Neural cell (in vitro differentiated cells): ENCODE results near the gene CYGB. TPM values are rescaled to one million over a fixed set of nuclear protein-coding genes. Genes with fewer than 3 reads are reported as not detected.
"Not testable (repeated sequence)": the region's sequence is repeated elsewhere in the genome, so short reads cannot be mapped to it uniquely, and the experiment has no call there.

Source experiments
- H2AFZ ChIP-seq: fragments of 200-600, 300-800 bp; sonication (generic), shearing (Covaris generic); 2 replicates; pipeline ENCODE4 v1.6.0; 2014; ENCODE audit warnings: low read depth, mild to moderate bottlenecking, antibody characterized with exemption, low read length, moderate library complexity
- H3F3A ChIP-seq: fragments of 200-600 bp; shearing (Covaris generic); 2 replicates; pipeline ENCODE4 v1.6.1; 2016; ENCODE audit warnings: mild to moderate bottlenecking, moderate library complexity, mixed read lengths, antibody characterized with exemption, low read length; ENCODE audit not compliant: insufficient read depth, poor library complexity, severe bottlenecking
- H3K27ac ChIP-seq: fragments of 200-600, 300-800 bp; sonication (generic), shearing (Covaris generic); 2 replicates; pipeline ENCODE4 v1.5.1; 2014; ENCODE audit warnings: mild to moderate bottlenecking, low read length, moderate library complexity
- H3K27me3 ChIP-seq: fragments of 300-800, 200-600 bp; sonication (generic), shearing (Covaris generic); 2 replicates; pipeline ENCODE4 v1.6.0; 2014; ENCODE audit warnings: mild to moderate bottlenecking, low read depth, low read length, moderate library complexity; ENCODE audit not compliant: insufficient read depth
- H3K36me3 ChIP-seq: fragments of 300-800, 200-600 bp; sonication (generic), shearing (Covaris generic); 2 replicates; pipeline ENCODE4 v1.5.1; 2014; ENCODE audit warnings: mild to moderate bottlenecking, antibody characterized with exemption, low read length, moderate library complexity; ENCODE audit not compliant: insufficient read depth
- H3K4me2 ChIP-seq: fragments of 300-800, 200-600 bp; sonication (generic), shearing (Covaris generic); 2 replicates; pipeline ENCODE4 v1.6.0; 2014; ENCODE audit warnings: mild to moderate bottlenecking, low read length
- H3K4me3 ChIP-seq: fragments of 300-800, 200-600 bp; sonication (generic), shearing (Covaris generic); 2 replicates; pipeline ENCODE4 v1.5.1; 2014; ENCODE audit warnings: mild to moderate bottlenecking, low read length, moderate library complexity
- H3K79me2 ChIP-seq: fragments of 200-600 bp; shearing (Covaris generic); replicated peaks from 2 replicates; pipeline ENCODE4 v1.6.0; 2014; ENCODE audit warnings: mild to moderate bottlenecking, low read length, moderate library complexity; ENCODE audit not compliant: insufficient read depth
- H3K9ac ChIP-seq: fragments of 300-800, 200-600 bp; sonication (generic), shearing (Covaris generic); 2 replicates; pipeline ENCODE4 v1.6.1; 2016; ENCODE audit warnings: mild to moderate bottlenecking, low read length, mixed read lengths
- H3K9me2 ChIP-seq: fragments of 200-600 bp; shearing (Covaris generic); 2 replicates; pipeline ENCODE4 v1.6.1; 2016; ENCODE audit warnings: mild to moderate bottlenecking, low read length, mixed read lengths; ENCODE audit not compliant: insufficient read depth
- H3K9me3 ChIP-seq: fragments of 200-600, 300-800 bp; sonication (generic), shearing (Covaris generic); 2 replicates; pipeline ENCODE4 v1.6.1; 2016; ENCODE audit warnings: mild to moderate bottlenecking, mixed run types, low read length, moderate library complexity, mixed read lengths
- H4K20me1 ChIP-seq: fragments of 200-600 bp; shearing (Covaris generic); 2 replicates; pipeline ENCODE4 v1.6.1; 2016; ENCODE audit warnings: mild to moderate bottlenecking, mixed run types; ENCODE audit not compliant: insufficient read depth
- EP300 ChIP-seq: fragments of 450-650 bp; conservative IDR thresholded peaks from 2 replicates; pipeline ENCODE4 v1.6.1; 2014; ENCODE audit warnings: antibody characterized with exemption, mild to moderate bottlenecking, moderate library complexity; ENCODE audit not compliant: poor library complexity, severe bottlenecking
- EZH2 ChIP-seq: fragments of 200-600, 300-800 bp; shearing (Covaris generic), sonication (generic); IDR thresholded peaks from 2 replicates; pipeline ENCODE4 v1.6.1; 2014; ENCODE audit warnings: antibody characterized with exemption, low read length, borderline replicate concordance, mild to moderate bottlenecking; ENCODE audit not compliant: insufficient read depth, poor library complexity, severe bottlenecking
- MXI1 ChIP-seq: fragments of 450-650 bp; conservative IDR thresholded peaks from 2 replicates; pipeline ENCODE4 v1.6.1; 2014; ENCODE audit warnings: antibody characterized with exemption, mild to moderate bottlenecking; ENCODE audit not compliant: poor library complexity, severe bottlenecking
- POLR2AphosphoS5 ChIP-seq: IDR thresholded peaks from 2 replicates; pipeline ENCODE4 v1.6.1; 2012
- RAD21 ChIP-seq: fragments of 450-650 bp; conservative IDR thresholded peaks from 2 replicates; pipeline ENCODE4 v1.6.1; 2014; ENCODE audit warnings: antibody characterized with exemption, mild to moderate bottlenecking, moderate library complexity
- SMC3 ChIP-seq: fragments of 450-650 bp; conservative IDR thresholded peaks from 2 replicates; pipeline ENCODE4 v1.6.1; 2014; ENCODE audit warnings: antibody characterized with exemption, mild to moderate bottlenecking, moderate library complexity; ENCODE audit not compliant: poor library complexity
- TAF1 ChIP-seq: IDR thresholded peaks from 2 replicates; pipeline ENCODE4 v1.6.1; 2012; ENCODE audit warnings: low read depth
- polyA plus RNA-seq: library from polyadenylated mRNA; depleted of rRNA; stranded (reverse); fragments of >200 nt; gene quantifications from 2 replicates; pipeline ENCODE4 v1.2.3, GENCODE V29; 2014
- TF ChIP-seq, protein P1 (sequence below): fragments of 450-650 bp; IDR thresholded peaks from 2 replicates; pipeline ENCODE4 v1.5.1; 2014; ENCODE audit warnings: antibody characterized with exemption, mild to moderate bottlenecking, moderate library complexity; ENCODE audit not compliant: poor library complexity, severe bottlenecking
- TF ChIP-seq, protein P2 (sequence below): IDR thresholded peaks from 2 replicates; pipeline ENCODE4 v1.6.1; 2012; ENCODE audit warnings: borderline replicate concordance

Gene CYGB
- polyA plus RNA-seq, 1 donor from 2014 or later: 12.9 TPM

DNA sequence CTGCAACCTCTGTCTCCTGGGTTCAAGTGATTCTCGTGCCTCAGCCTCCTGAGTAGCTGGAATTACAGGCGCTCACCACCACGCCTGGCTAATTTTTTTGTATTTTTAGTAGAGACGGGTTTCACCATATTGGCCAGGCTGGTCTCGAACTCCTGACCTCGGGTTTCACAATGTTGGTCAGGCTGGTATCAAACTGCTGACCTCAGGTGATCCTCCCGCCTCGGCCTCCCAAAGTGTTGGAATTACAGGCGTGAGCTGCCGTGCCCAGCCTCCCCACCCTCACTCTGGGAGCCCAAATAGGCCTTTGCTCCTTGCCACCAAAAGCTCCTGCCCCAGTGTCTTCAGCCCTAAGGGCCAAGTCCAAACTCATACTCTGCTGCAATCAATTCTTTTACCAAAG is 15.8 kb downstream of the CYGB start:
- H3K4me3 ChIP-seq, H3K4me2 ChIP-seq, H3K36me3 ChIP-seq, H2AFZ ChIP-seq, H3K9me3 ChIP-seq, H4K20me1 ChIP-seq, H3K9ac ChIP-seq, H3K9me2 ChIP-seq, H3K27me3 ChIP-seq, H3K27ac ChIP-seq, H3K79me2 ChIP-seq, H3F3A ChIP-seq: not testable (repeated sequence)

DNA sequence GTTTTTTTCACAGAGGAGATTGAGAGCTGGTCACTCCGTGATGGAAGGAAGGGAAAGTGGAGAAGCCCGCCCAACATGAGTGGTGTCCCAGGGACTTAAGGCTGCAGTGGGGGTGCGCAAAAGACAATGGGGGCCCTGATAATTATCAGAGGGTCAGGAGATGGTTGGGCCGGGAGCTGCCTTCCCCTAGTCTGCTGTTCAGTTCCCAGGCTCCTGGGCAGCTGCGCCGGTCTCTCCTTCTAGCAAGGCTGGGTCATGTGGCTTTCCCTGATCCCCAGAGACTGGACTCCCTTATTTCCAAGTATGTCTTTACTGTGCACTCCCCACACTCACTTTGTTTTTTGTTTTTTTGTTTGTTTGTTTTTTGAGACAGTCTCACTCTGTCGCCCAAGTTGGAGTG is 16.2 kb downstream of the CYGB start:
- no peaks in the 10 kb centered on the region for H3K9me3 ChIP-seq
- no peak for TF ChIP-seq POLR2AphosphoS5
- TF ChIP-seq TAF1: no peak
- TF ChIP-seq, protein P1, sequence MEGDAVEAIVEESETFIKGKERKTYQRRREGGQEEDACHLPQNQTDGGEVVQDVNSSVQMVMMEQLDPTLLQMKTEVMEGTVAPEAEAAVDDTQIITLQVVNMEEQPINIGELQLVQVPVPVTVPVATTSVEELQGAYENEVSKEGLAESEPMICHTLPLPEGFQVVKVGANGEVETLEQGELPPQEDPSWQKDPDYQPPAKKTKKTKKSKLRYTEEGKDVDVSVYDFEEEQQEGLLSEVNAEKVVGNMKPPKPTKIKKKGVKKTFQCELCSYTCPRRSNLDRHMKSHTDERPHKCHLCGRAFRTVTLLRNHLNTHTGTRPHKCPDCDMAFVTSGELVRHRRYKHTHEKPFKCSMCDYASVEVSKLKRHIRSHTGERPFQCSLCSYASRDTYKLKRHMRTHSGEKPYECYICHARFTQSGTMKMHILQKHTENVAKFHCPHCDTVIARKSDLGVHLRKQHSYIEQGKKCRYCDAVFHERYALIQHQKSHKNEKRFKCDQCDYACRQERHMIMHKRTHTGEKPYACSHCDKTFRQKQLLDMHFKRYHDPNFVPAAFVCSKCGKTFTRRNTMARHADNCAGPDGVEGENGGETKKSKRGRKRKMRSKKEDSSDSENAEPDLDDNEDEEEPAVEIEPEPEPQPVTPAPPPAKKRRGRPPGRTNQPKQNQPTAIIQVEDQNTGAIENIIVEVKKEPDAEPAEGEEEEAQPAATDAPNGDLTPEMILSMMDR: no peak
- no peak for TF ChIP-seq SMC3
- no peak for TF ChIP-seq MXI1
- no peak for TF ChIP-seq EP300
- TF ChIP-seq, protein P2, sequence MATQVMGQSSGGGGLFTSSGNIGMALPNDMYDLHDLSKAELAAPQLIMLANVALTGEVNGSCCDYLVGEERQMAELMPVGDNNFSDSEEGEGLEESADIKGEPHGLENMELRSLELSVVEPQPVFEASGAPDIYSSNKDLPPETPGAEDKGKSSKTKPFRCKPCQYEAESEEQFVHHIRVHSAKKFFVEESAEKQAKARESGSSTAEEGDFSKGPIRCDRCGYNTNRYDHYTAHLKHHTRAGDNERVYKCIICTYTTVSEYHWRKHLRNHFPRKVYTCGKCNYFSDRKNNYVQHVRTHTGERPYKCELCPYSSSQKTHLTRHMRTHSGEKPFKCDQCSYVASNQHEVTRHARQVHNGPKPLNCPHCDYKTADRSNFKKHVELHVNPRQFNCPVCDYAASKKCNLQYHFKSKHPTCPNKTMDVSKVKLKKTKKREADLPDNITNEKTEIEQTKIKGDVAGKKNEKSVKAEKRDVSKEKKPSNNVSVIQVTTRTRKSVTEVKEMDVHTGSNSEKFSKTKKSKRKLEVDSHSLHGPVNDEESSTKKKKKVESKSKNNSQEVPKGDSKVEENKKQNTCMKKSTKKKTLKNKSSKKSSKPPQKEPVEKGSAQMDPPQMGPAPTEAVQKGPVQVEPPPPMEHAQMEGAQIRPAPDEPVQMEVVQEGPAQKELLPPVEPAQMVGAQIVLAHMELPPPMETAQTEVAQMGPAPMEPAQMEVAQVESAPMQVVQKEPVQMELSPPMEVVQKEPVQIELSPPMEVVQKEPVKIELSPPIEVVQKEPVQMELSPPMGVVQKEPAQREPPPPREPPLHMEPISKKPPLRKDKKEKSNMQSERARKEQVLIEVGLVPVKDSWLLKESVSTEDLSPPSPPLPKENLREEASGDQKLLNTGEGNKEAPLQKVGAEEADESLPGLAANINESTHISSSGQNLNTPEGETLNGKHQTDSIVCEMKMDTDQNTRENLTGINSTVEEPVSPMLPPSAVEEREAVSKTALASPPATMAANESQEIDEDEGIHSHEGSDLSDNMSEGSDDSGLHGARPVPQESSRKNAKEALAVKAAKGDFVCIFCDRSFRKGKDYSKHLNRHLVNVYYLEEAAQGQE: no peak
- TF ChIP-seq EZH2: no peak
- TF ChIP-seq RAD21: no peak

More for the DNA sequence above, 16.2 kb downstream of the CYGB start:
- no peak overlapping the region for H3K4me2 ChIP-seq
- H3F3A ChIP-seq: no peaks in the 10 kb centered on the region
- H3K79me2 ChIP-seq: no peaks in the 10 kb centered on the region
- H2AFZ ChIP-seq: no peak overlapping the region
- H3K27me3 ChIP-seq: no peaks in the 10 kb centered on the region
- H3K9me2 ChIP-seq: no peaks in the 10 kb centered on the region
- no peak overlapping the region for H3K9ac ChIP-seq
- no peak overlapping the region for H3K27ac ChIP-seq
- H3K4me3 ChIP-seq: no peak overlapping the region
- no peaks in the 10 kb centered on the region for H4K20me1 ChIP-seq
- H3K36me3 ChIP-seq: no peaks in the 10 kb centered on the region
